Ectodermal cell (in vitro differentiated cells): ENCODE results near the gene CHDH.

Experiments
- H3K27ac ChIP-seq: 2 replicates; pipeline ENCODE4 v1.7.0; 2013; ENCODE audit warnings: mild to moderate bottlenecking, low read depth, low read length; ENCODE audit not compliant: insufficient read depth, poor library complexity, severe bottlenecking
- H3K27me3 ChIP-seq: 2 replicates; pipeline ENCODE4 v1.7.0; 2013; ENCODE audit warnings: mild to moderate bottlenecking, low read length; ENCODE audit not compliant: insufficient read depth, control insufficient read depth, poor library complexity, severe bottlenecking
- H3K36me3 ChIP-seq: one replicate; pipeline ENCODE4 v1.7.0; 2013; ENCODE audit warnings: low read length; ENCODE audit not compliant: control insufficient read depth, insufficient read depth
- H3K4me1 ChIP-seq: one replicate; pipeline ENCODE4 v1.7.0; 2013; ENCODE audit warnings: low read length; ENCODE audit not compliant: control insufficient read depth, insufficient read depth
- H3K4me3 ChIP-seq: 2 replicates; pipeline ENCODE4 v1.7.0; 2013; ENCODE audit warnings: low read depth, low read length, control low read depth; ENCODE audit not compliant: insufficient read depth
- H3K9me3 ChIP-seq: 2 replicates; pipeline ENCODE4 v1.7.0; 2013; ENCODE audit warnings: mild to moderate bottlenecking, low read length, moderate library complexity; ENCODE audit not compliant: control insufficient read depth
- WGBS, 2 experiments: methylation state at CpG; one replicate each; pipeline ENCODE4 v1.1.7; 2013; ENCODE audit warnings: missing lambda C conversion rate in 2 of 2; 5-methylcytosine and 5-hydroxymethylcytosine counted together

The CHDH gene

DNA sequence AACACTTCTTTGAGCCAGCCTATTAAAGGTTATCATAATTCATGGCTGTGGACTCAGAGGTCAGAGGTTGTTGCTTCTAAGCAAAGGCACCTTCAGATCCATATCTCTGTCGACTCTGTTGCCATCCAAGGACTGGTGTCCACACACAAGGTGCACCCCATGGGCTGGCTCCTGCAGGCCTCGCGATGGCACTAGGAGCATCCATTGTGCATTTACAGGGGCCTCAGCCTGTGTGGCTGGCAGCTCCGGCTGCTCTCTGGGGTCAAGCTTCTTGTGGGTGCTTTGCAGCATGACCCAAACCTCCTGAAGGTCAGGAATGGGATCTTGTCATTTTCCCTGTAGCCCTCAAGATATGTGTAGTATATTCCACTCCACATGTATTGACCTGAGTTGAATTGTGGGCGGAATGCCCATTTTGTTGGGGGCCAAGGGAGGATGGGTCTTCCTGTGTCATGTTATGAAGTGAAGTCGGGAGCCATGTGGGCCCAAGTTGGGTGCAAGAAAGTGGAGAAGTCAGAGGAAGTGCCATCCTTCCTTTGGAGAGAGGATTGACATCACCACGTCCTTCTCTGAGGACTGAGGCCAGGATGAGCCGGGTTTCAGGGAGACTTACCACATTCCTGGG, 43.9 kb downstream of the CHDH start:
- no peaks in the 10 kb centered on the region for H3K9me3 ChIP-seq
- H3K27ac ChIP-seq, result no peak overlapping the region
- no peaks in the 10 kb centered on the region for H3K27me3 ChIP-seq
- peaks cover 4% of the 10 kb centered on the region for H3K4me1 ChIP-seq
- WGBS, 2 experiments, result 94 to 95% methylated on average over 8 of the region's 8 CpGs
- H3K36me3 ChIP-seq, result no peaks in the 10 kb centered on the region
- H3K4me3 ChIP-seq, result no peak overlapping the region

DNA sequence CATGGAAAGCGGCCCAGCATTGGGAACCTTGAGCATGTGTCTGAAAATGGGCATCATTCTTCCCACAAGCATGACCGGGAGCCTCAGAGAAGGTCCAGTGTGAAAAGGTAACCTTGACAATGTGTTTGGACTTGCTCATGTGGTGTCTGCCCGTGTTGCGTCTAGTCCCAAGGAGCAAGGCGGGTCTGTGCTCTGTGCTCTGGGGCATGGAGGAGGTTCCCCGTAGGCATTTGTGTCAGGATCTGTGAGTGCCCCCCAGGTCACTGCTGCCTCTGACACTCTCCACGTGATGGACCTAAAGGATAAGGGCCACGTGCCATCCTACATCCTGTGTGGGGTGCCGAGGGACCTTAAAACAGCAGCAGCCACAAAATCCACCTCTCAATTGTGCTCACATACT, 44.9 kb downstream of the CHDH start:
- 94% methylated on average over 9 of the region's 9 CpGs for WGBS, 2 experiments
- Histone ChIP-seq H3K36me3 (no peaks in the 10 kb centered on the region), H3K4me3 (no peak overlapping the region), H3K27ac (no peak overlapping the region), H3K9me3 (no peaks in the 10 kb centered on the region), H3K4me1 (peaks cover 5% of the 10 kb centered on the region), H3K27me3 (no peaks in the 10 kb centered on the region)

DNA sequence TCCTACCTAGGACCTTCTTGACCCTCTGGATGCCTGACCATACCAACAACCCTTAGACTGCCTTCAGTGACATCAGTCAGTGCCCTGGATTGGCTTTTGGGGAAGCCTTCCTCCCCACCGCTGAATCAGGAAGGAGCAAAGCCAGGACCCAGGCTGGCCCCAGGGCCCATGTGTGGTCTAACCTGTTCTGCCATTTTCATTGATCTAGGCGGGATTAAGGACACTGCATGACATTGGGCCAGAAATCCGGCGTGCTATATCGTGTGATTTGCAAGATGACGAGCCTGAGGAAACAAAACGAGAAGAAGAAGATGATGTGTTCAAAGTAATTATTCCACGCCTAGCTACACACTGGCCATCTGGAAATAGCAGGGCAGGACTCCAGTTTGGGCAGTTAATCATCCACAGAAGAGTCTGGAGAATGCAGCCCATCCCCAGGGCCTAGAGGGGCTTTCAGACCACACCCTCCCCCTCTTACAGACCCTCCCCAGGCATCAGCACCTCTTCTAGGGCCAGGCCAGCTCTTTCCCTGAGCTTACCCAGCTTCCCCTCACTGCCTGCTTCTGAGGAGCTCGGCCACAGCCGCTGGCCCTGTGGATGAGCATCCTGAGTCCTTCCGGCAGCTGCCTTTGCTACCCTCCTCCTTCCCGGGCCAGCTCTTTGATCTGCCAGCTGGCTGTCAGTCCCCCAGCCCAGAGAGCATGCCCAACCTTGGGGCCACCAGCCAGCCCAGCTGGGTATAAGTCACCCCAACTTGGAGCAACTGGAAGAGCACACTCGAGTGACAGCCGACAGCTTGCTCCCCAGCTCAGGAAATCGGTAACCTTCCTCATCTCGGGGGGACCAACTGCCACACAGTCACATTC, 45.9 kb downstream of the CHDH start:
- Histone ChIP-seq H3K27me3 (no peaks in the 10 kb centered on the region), H3K4me1 (peaks cover 9% of the 10 kb centered on the region), H3K27ac (no peak overlapping the region), H3K4me3 (no peak overlapping the region), H3K9me3 (no peaks in the 10 kb centered on the region), H3K36me3 (no peaks in the 10 kb centered on the region)
- 93% methylated on average over 16 of the region's 16 CpGs for WGBS, 2 experiments

DNA sequence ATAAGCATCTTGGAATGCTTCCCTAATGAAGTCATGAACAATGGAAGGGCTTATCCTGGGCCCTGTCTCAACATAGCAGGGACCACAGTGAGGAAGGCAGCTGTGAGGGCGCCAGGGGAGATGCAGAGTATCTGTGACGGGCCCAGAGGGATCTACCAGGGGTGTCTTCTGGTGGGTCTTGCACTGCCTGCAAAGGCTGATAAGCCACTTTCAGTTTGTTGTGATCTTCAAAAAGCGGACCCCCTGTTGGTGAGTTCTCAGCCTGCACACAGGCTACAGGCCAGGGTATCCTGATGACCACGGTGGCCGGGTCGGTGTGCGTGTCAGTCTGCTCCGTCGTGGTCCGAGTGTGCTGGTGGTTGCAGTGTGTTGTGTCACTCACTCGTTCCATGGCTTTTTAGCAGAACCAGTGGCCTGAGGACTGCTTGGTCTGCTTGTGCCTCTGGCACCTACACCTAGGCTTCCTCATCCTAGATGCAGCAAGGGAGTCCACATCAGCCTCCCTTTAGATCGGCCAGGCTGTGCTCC, 46.8 kb downstream of the CHDH start:
- Histone ChIP-seq H3K27me3 (no peaks in the 10 kb centered on the region), H3K9me3 (no peaks in the 10 kb centered on the region), H3K4me3 (no peak overlapping the region), H3K4me1 (peaks cover 9% of the 10 kb centered on the region), H3K36me3 (no peaks in the 10 kb centered on the region), H3K27ac (no peak overlapping the region)
- 94 to 95% methylated on average over 12 of the region's 12 CpGs for WGBS, 2 experiments

DNA sequence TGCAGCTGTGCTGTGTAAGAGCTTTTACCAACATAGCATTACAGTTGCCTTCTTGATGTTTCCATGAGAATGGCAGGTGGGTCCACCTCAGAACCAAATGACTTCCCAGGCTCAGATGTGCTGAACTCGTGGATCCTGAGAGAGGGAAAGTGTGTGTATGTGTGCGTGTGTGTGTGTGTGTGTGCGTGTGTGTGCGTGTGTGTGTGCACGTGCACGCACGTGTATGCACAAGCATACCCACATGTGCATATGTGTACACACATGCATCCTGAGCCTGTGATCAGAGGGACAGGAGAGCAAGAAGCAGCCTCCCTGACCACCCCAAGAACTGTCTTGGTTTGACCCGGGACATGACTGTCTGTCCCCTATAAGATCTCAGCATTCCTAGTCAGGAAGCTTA, 48.1 kb downstream of the CHDH start:
- H3K9me3 ChIP-seq, result no peaks in the 10 kb centered on the region
- H3K27ac ChIP-seq, result no peak overlapping the region
- peaks cover 5% of the 10 kb centered on the region for H3K4me1 ChIP-seq
- H3K36me3 ChIP-seq, result no peaks in the 10 kb centered on the region
- H3K27me3 ChIP-seq, result no peaks in the 10 kb centered on the region
- no peak overlapping the region for H3K4me3 ChIP-seq
- WGBS, 2 experiments, result 88 to 96% methylated on average over 8 of the region's 8 CpGs

GRCh38 chr3:53795789-53796560, 50.2 kb downstream of the CHDH start:
- no peaks in the 10 kb centered on the region for H3K9me3 ChIP-seq
- H3K4me3 ChIP-seq, result no peak overlapping the region
- H3K27me3 ChIP-seq, result no peaks in the 10 kb centered on the region
- no peak overlapping the region for H3K27ac ChIP-seq
- H3K36me3 ChIP-seq, result no peaks in the 10 kb centered on the region
- WGBS, 2 experiments, result 72 to 85% methylated on average over 11 to 12 of the region's 12 CpGs
- peaks cover 5% of the 10 kb centered on the region for H3K4me1 ChIP-seq

GRCh38 chr3:53795176-53795575, 51.0 kb downstream of the CHDH start:
- WGBS, 2 experiments, result 69 to 71% methylated on average over 3 of the region's 3 CpGs
- H3K27ac ChIP-seq, result no peak overlapping the region

DNA sequence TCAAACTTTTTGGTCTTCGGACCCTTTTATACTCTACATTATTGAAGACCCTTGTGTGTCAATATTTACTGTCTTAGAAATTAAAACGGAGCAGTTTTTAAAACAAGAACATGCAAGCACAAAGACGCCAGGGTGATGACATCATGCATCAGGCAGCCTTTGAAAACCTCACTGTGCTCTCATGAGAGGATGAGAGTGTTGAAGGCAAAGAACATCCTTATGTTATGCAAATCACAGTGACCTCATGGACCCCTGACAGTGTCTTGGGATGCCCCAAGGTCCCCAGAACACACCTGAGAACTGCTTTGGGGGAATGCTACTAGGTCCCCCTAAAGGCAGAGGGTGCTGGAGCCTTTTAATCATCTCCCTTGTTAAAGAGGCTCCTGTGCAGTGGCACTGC, 51.6 kb downstream of the CHDH start:
- H3K27ac ChIP-seq, result no peak overlapping the region
- WGBS, 2 experiments, result 55 to 64% methylated on average over 2 to 3 of the region's 3 CpGs

More at GRCh38 chr3:53795176-53795575, 51.0 kb downstream of the CHDH start:
- no peaks in the 10 kb centered on the region for H3K9me3 ChIP-seq
- H3K36me3 ChIP-seq, result no peaks in the 10 kb centered on the region
- H3K27me3 ChIP-seq, result no peaks in the 10 kb centered on the region
- H3K4me1 ChIP-seq, result peaks cover 5% of the 10 kb centered on the region
- H3K4me3 ChIP-seq, result no peak overlapping the region

DNA sequence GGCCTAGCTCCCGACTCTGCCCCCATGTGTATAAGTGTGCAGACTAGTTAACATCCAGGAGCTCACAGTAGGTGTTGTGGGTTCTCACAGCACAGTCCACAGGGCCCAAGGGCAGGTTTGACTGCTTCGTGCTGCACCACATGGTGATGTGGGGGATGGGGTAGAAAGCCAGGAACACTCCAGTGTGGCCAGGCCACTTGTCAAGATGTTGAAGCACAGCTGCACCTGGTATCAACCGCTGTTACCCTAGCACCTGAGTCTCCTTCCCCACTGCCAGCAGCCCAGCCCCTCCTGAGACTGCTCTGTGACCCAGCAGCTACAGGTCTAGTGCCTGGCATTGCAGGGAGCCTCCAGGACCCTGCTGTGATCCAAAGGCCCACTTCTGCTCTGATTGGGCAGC, 53.4 kb downstream of the CHDH start:
- H3K4me1 ChIP-seq, result peaks cover 5% of the 10 kb centered on the region
- no peaks in the 10 kb centered on the region for H3K9me3 ChIP-seq
- H3K4me3 ChIP-seq, result no peak overlapping the region
- H3K27me3 ChIP-seq, result no peaks in the 10 kb centered on the region
- H3K27ac ChIP-seq, result no peak overlapping the region
- 92 to 94% methylated on average over 3 of the region's 3 CpGs for WGBS, 2 experiments
- no peaks in the 10 kb centered on the region for H3K36me3 ChIP-seq

More for the DNA sequence above, 51.6 kb downstream of the CHDH start:
- no peaks in the 10 kb centered on the region for H3K36me3 ChIP-seq
- H3K9me3 ChIP-seq, result no peaks in the 10 kb centered on the region
- peaks cover 5% of the 10 kb centered on the region for H3K4me1 ChIP-seq
- H3K4me3 ChIP-seq, result no peak overlapping the region
- no peaks in the 10 kb centered on the region for H3K27me3 ChIP-seq

DNA sequence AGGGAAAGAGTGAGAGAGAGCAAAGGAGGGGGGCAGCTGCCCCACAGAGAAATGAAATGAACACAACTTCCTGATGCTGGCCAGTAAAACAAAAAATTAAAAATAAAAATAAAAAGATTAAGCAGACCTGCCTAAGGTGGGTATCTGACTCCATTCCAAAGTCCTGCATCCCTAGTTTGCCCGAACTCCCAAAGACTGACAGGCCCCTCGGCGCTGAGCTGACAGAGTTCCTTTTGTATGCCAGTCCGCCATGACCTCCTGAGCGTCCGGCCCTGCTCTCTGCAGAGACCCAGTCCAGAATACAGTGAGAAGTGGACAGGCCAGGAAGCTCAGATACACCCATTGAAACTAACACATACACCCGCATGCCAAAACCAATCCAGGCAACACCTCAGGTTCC, 54.9 kb downstream of the CHDH start:
- Histone ChIP-seq H3K4me1 (peaks cover 4% of the 10 kb centered on the region), H3K4me3 (no peak overlapping the region), H3K36me3 (no peaks in the 10 kb centered on the region), H3K9me3 (no peaks in the 10 kb centered on the region), H3K27ac (no peak overlapping the region), H3K27me3 (no peaks in the 10 kb centered on the region)
- WGBS, 2 experiments, result 87 to 88% methylated on average over 7 of the region's 7 CpGs
